GM19397 (cell line): ENCODE data around the gene HACD4.
"Not testable (repeated sequence)": the region's sequence is repeated elsewhere in the genome, so short reads cannot be mapped to it uniquely, and the experiment has no call there.

Experiments used
- ATAC-seq: cut with Tn5 transposase; IDR thresholded peaks from one replicate; pipeline ENCODE4 v1.9.1; 2021; ENCODE audit warnings: mild to moderate bottlenecking, moderate library complexity; ENCODE audit not compliant: unreplicated experiment

Gene HACD4

GRCh38 chr9:21016701-21017491 lies 14.5 kb downstream of the HACD4 start:
- ATAC-seq, result no peak

- ATAC-seq, result no peak
Measured at GRCh38 chr9:21015995-21016394, 15.4 kb downstream of the HACD4 start.

- ATAC-seq, result no peak
Measured at GRCh38 chr9:21015129-21015815, 16.2 kb downstream of the HACD4 start.

GRCh38 chr9:21002040-21002439 lies 29.4 kb downstream of the HACD4 start:
- ATAC-seq, result no peak

- ATAC-seq, result no peak
Measured at GRCh38 chr9:21001581-21001980, 29.9 kb downstream of the HACD4 start.

- peak; percentile 61 for ATAC-seq
Measured at GRCh38 chr9:20997503-20998076, 33.9 kb downstream of the HACD4 start.

GRCh38 chr9:20996809-20997208 lies 34.6 kb downstream of the HACD4 start:
- peak; percentile 72 for ATAC-seq

GRCh38 chr9:20995616-20996015 lies 35.8 kb downstream of the HACD4 start:
- no peak for ATAC-seq

GRCh38 chr9:20994486-20994885 lies 37.0 kb downstream of the HACD4 start:
- no peak for ATAC-seq

GRCh38 chr9:20990867-20991266 lies 40.6 kb downstream of the HACD4 start:
- no peak for ATAC-seq

- no peak for ATAC-seq
Measured at GRCh38 chr9:20989923-20990341, 41.5 kb downstream of the HACD4 start.

GRCh38 chr9:20988671-20989315 lies 42.6 kb downstream of the HACD4 start:
- no peak for ATAC-seq

GRCh38 chr9:20988061-20988460 lies 43.4 kb downstream of the HACD4 start:
- no peak for ATAC-seq

GRCh38 chr9:20987521-20987920 lies 43.9 kb downstream of the HACD4 start:
- ATAC-seq, result no peak

- ATAC-seq, result no peak
Measured at GRCh38 chr9:20985851-20986600, 45.4 kb downstream of the HACD4 start.

GRCh38 chr9:20984506-20984905 lies 46.9 kb downstream of the HACD4 start:
- no peak for ATAC-seq

- no peak for ATAC-seq
Measured at GRCh38 chr9:20981486-20981885, 50.0 kb downstream of the HACD4 start.

GRCh38 chr9:20980832-20981455 lies 50.5 kb downstream of the HACD4 start:
- ATAC-seq, result no peak

GRCh38 chr9:20978249-20978648 lies 53.2 kb downstream of the HACD4 start:
- no peak for ATAC-seq

- not testable (repeated sequence) for ATAC-seq
Measured at GRCh38 chr9:20974191-20974938, 57.1 kb downstream of the HACD4 start.
